Spleen (tissue), 11 donors: ENCODE results near the gene FANCM. TPM values are rescaled to one million over a fixed set of nuclear protein-coding genes. Genes with fewer than 3 reads are reported as not detected.

Experiments
- DNase-seq: peaks from one replicate; pipeline ENCODE4 v3.0.0-alpha.2; 2020
- H3K27ac ChIP-seq, 8 donors: fragments of 200-600 bp; sonication (generic) in 7 of 8; 1 replicate in 4 of 8; 2 replicates in 4 of 8; pipeline versions ENCODE4 v1.5.0 to v1.8.0; 2016 to 2021; ENCODE audit warnings: inconsistent platforms in 4 of 8, mild to moderate bottlenecking in 4 of 8, moderate library complexity in 1 of 8
- H3K27me3 ChIP-seq, 7 donors: fragments of 200-600 bp; sonication (generic) in 6 of 7; replicated peaks in 1 of 7; 1 replicate in 4 of 7; 2 replicates in 3 of 7; pipeline versions ENCODE4 v1.5.0 to v1.8.0; 2016 to 2021; ENCODE audit warnings: inconsistent platforms in 3 of 7, mild to moderate bottlenecking in 1 of 7
- H3K36me3 ChIP-seq, 6 donors: fragments of 200-600 bp; sonication (generic) in 5 of 6; 1 replicate in 4 of 6; 2 replicates in 2 of 6; pipeline versions ENCODE4 v1.5.0 to v1.8.0; 2016 to 2021; ENCODE audit warnings: inconsistent platforms in 2 of 6
- H3K4me1 ChIP-seq, 6 donors: fragments of 200-600 bp; sonication (generic) in 5 of 6; 1 replicate in 3 of 6; 2 replicates in 3 of 6; pipeline versions ENCODE4 v1.5.0 to v1.8.0; 2016 to 2021; ENCODE audit warnings: inconsistent platforms in 3 of 6
- H3K4me3 ChIP-seq, 8 donors: fragments of 200-600 bp; sonication (generic) in 7 of 8; 1 replicate in 4 of 8; 2 replicates in 4 of 8; pipeline versions ENCODE4 v1.5.0 to v1.8.0; 2016 to 2021; ENCODE audit warnings: inconsistent platforms in 4 of 8, mild to moderate bottlenecking in 4 of 8, moderate library complexity in 2 of 8
- H3K9me3 ChIP-seq, 8 donors: fragments of 200-600 bp; sonication (generic) in 7 of 8; 1 replicate in 4 of 8; 2 replicates in 4 of 8; pipeline versions ENCODE4 v1.5.0 to v1.8.0; 2016 to 2021; ENCODE audit warnings: inconsistent platforms in 4 of 8
- CTCF ChIP-seq, 11 experiments: fragments of 200-600 bp in 7 of 11; fragments of 450-650 bp in 4 of 11; sonication (generic) in 4 of 11; IDR thresholded peaks in 8 of 11; conservative IDR thresholded peaks in 3 of 11; 1 replicate in 7 of 11; 2 replicates in 4 of 11; pipeline versions ENCODE4 v1.4.0 to v1.8.0; 2016 to 2021; ENCODE audit warnings: antibody characterized with exemption in 11 of 11, inconsistent platforms in 4 of 11, mild to moderate bottlenecking in 1 of 11
- POLR2A ChIP-seq, 3 donors: fragments of 450-650 bp; IDR thresholded peaks; one replicate each; pipeline ENCODE4 v1.5.1; 2017; ENCODE audit warnings: antibody characterized with exemption in 3 of 3, mild to moderate bottlenecking in 1 of 3
- POLR2AphosphoS5 ChIP-seq, 3 donors: sonication (generic); formaldehyde crosslinking; IDR thresholded peaks; one replicate each; pipeline ENCODE4 v1.5.1; 2017; ENCODE audit warnings: antibody characterized with exemption in 3 of 3
- WGBS, 5 donors: extraction: QIAGEN DNeasy Blood & Tissue Kit in 3 of 5; methylation state at CpG; one replicate each; pipeline versions ENCODE4 v1.1.5 to v1.1.7; 2013 to 2018; 5-methylcytosine and 5-hydroxymethylcytosine counted together
- intact Hi-C: fragments of 100-400 bp; cut with DNase I; formaldehyde crosslinking; loops from one replicate; pipeline ENCODE4 v1.15.0; 2023; ENCODE audit warnings: low total_unique reads
- polyA plus RNA-seq, 3 donors: library from polyadenylated mRNA; stranded (reverse); fragments of 200-250 nt; gene quantifications; one replicate each; pipeline ENCODE4 v1.2.1, GENCODE V29; 2013
- total RNA-seq, 7 donors: library from RNA; depleted of rRNA in 3 of 7; stranded (reverse); fragments of >200 nt in 3 of 7; fragmentation: NEBNext Ultra II Directional in 4 of 7; extraction: Animal tissue kit (Norgen Biotek cat#: 25700) in 4 of 7; gene quantifications; one replicate each; pipeline versions ENCODE4 v1.1.0 to v1.2.1, GENCODE V29; 2016 to 2021
- donor health status: healthy with polysubstance abuse.
- donor health status: DM: no; HTN: no; CAD: no; lungs with moderate emphysema.
- donor health status: DM: no; HTN: no; CAD: no.
- donor health status: Bipolar disorder and iron deficiency.
- donor health status: healthy.
- donor health status: DM: no; HTN: no; CAD: no.
- donor health status: DM: yes; HTN: yes; CAD: no.

FANCM gene
- total and polyA plus RNA-seq, 10 donors = 3.1 to 23.8 (median 10.0) TPM

DNA sequence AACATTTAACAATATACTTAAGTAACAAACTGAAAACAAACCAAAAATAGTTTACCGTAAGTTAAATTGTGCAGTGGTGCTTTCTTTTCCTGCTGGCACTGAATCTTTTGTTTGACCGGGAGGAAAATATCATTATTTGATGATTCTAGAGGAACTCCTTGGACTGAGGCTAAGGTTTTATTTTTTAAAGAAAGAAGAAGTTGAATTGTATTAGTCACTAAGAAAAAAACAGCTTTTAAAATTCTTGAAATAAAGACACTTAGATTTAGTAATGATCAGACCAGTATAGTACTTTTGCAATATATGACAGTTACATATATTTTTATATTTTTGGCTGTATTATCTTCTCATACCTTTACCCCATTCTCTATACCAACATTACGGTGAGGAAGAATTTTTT is 107.0 kb downstream of the FANCM start:
- WGBS, 5 donors = 65 to 72% (median 71%) methylated on average over 3 of the region's 3 CpGs
- Histone ChIP-seq H3K9me3 (no peaks in the 10 kb centered on the region), H3K4me3 (no peak overlapping the region), H3K27ac (peak overlapping the region in 5 of 8 donors; percentile 16 to 39 (median 21)), H3K36me3 (peaks cover 0 to 13% (median 5%) of the 10 kb centered on the region in 6 donors), H3K27me3 (no peaks in the 10 kb centered on the region), H3K4me1 (peaks cover 0 to 57% (median 15%) of the 10 kb centered on the region in 6 donors)
- intact Hi-C loops = no loop called here
- DNase-seq = no peak
- TF ChIP-seq POLR2AphosphoS5 (IDR thresholded peaks at IDR 0.05) = no peak
- no peak for TF ChIP-seq POLR2A (IDR thresholded peaks at IDR 0.05)
- no peak for TF ChIP-seq CTCF (IDR thresholded peaks at IDR 0.05 in 8 of 11, conservative IDR thresholded peaks at IDR 0.05 in 3 of 11)

DNA sequence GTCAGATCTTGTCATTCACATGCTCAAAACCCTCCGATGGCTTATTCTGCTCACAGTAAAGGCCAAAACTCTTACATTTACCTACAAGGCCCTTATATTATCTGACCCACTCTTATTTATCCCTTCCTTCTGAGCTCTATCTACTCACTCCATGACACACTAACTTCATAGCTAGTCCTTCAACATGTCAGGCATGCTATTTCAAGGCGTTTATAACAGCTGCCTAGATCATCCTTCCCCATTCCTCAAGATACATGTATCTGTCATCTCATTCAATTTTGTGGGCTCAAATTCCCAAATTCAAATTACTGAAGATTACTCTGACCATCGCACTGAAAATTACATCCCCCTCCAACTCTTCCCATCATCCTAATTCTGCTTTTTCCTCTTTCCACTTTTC is 110.4 kb downstream of the FANCM start:
- no peak for TF ChIP-seq POLR2A (IDR thresholded peaks at IDR 0.05)
- no peak for TF ChIP-seq POLR2AphosphoS5 (IDR thresholded peaks at IDR 0.05)
- no peak for TF ChIP-seq CTCF (IDR thresholded peaks at IDR 0.05 in 8 of 11, conservative IDR thresholded peaks at IDR 0.05 in 3 of 11)
- WGBS, 5 donors = 69 to 92% (median 86%) methylated on average over 3 of the region's 3 CpGs
- Histone ChIP-seq H3K27me3 (no peaks in the 10 kb centered on the region), H3K4me1 (peaks cover 4 to 92% (median 43%) of the 10 kb centered on the region in 6 donors), H3K9me3 (no peaks in the 10 kb centered on the region), H3K27ac (no peak overlapping the region), H3K4me3 (no peak overlapping the region), H3K36me3 (peaks cover 0 to 11% (median 0%) of the 10 kb centered on the region in 6 donors)
- intact Hi-C loops = no loop called here
- no peak for DNase-seq

DNA sequence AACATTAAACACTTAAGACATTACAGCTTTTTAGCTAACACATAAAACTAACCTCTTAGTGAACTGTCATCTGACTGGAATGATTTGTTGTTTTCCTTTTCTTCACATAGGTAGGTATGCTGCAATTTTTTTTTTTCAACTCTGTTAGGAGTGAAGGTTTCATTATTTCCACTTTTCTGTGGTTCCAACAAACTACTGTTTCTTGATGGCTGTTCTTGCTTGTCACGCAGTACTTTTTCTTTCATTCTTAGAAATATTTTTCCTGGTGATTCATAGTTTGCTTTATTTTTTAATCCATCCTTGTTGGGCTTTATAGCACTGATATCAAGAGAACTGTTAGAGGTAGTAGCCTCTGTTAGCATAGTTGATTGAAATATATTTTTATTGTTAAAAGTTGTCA is 111.0 kb downstream of the FANCM start:
- no peak for DNase-seq
- H3K4me3 ChIP-seq = no peak overlapping the region
- TF ChIP-seq CTCF (IDR thresholded peaks at IDR 0.05 in 8 of 11, conservative IDR thresholded peaks at IDR 0.05 in 3 of 11) = no peak
- TF ChIP-seq POLR2AphosphoS5 (IDR thresholded peaks at IDR 0.05) = no peak
- TF ChIP-seq POLR2A (IDR thresholded peaks at IDR 0.05) = no peak
- intact Hi-C loops = no loop called here
- peaks cover 0 to 9% (median 0%) of the 10 kb centered on the region in 6 donors for H3K36me3 ChIP-seq
- H3K4me1 ChIP-seq = peaks cover 5 to 97% (median 49%) of the 10 kb centered on the region in 6 donors
- no peaks in the 10 kb centered on the region for H3K9me3 ChIP-seq
- H3K27me3 ChIP-seq = no peaks in the 10 kb centered on the region
- H3K27ac ChIP-seq = no peak overlapping the region
- 50 to 63% (median 58%) methylated on average over 1 of the region's 1 CpG for WGBS, 5 donors

GRCh38 chr14:45247427-45247826 is 111.7 kb downstream of the FANCM start:
- H3K27ac ChIP-seq = no peak overlapping the region
- no peaks in the 10 kb centered on the region for H3K9me3 ChIP-seq
- no peak overlapping the region for H3K4me3 ChIP-seq
- peaks cover 5 to 97% (median 52%) of the 10 kb centered on the region in 6 donors for H3K4me1 ChIP-seq
- TF ChIP-seq CTCF (IDR thresholded peaks at IDR 0.05 in 8 of 11, conservative IDR thresholded peaks at IDR 0.05 in 3 of 11) (no peak), POLR2A (IDR thresholded peaks at IDR 0.05) (no peak), POLR2AphosphoS5 (IDR thresholded peaks at IDR 0.05) (no peak)
- no peak for DNase-seq
- 82 to 93% (median 88%) methylated on average over 1 of the region's 1 CpG for WGBS, 5 donors
- intact Hi-C loops = no loop called here
- peaks cover 0 to 2% (median 0%) of the 10 kb centered on the region in 6 donors for H3K36me3 ChIP-seq
- no peaks in the 10 kb centered on the region for H3K27me3 ChIP-seq
